LNCaP clone FGC (cell line): ENCODE measurements around the gene GM2A.

Experiments
- DNase-seq: peaks from one replicate; pipeline ENCODE4 v3.0.0-alpha.2; 2011; ENCODE audit warnings: low read depth
- H3K4me3 ChIP-seq: 2 replicates; pipeline ENCODE4 v1.5.1; 2011; ENCODE audit warnings: mild to moderate bottlenecking, low read depth, low read length, control low read depth
- TF ChIP-seq, protein P1 (sequence below): IDR thresholded peaks from 2 replicates; pipeline ENCODE4 v1.5.1; 2012; ENCODE audit warnings: mild to moderate bottlenecking; ENCODE audit not compliant: control insufficient read depth, insufficient read depth; ENCODE audit errors: extremely low read depth

The GM2A gene

DNA sequence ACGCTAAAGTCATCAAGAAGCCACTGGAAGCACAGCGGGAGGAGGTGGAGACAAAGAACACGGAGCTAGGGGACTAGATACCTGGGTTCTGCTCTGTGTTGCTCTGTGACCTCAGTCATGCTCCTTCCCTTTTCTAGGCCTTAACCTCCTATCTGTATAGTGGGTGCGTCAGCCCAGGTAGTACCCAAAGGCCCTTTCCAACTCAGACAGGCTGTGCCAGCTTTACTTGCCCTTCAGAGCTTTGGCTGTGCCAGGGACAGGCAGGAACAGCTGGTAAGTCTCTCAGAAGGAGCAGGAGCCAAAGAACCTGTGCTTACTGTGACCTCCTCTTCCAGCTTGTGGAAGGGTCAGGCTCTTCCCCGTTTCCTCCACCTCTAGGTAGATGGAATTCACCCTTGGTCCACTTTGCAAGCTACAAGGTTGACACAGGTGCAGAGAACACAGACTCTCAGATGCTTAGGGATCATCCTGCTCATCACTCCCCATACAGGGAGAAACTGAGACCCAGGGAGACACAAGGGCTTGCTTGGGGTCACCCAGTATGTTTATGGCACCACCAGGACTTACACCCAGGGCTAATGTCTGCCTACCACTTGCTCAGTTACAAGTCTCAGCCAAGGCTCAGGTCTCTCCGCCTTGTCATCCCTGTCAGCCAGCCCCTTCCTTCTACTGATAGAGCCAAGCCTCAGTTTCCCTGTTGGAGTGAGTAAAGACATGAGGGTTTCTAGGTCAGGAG lies 30.8 kb upstream of the GM2A start:
- TF ChIP-seq, protein P1, sequence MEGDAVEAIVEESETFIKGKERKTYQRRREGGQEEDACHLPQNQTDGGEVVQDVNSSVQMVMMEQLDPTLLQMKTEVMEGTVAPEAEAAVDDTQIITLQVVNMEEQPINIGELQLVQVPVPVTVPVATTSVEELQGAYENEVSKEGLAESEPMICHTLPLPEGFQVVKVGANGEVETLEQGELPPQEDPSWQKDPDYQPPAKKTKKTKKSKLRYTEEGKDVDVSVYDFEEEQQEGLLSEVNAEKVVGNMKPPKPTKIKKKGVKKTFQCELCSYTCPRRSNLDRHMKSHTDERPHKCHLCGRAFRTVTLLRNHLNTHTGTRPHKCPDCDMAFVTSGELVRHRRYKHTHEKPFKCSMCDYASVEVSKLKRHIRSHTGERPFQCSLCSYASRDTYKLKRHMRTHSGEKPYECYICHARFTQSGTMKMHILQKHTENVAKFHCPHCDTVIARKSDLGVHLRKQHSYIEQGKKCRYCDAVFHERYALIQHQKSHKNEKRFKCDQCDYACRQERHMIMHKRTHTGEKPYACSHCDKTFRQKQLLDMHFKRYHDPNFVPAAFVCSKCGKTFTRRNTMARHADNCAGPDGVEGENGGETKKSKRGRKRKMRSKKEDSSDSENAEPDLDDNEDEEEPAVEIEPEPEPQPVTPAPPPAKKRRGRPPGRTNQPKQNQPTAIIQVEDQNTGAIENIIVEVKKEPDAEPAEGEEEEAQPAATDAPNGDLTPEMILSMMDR = no peak
- no peak overlapping the region for H3K4me3 ChIP-seq
- no peak for DNase-seq

DNA sequence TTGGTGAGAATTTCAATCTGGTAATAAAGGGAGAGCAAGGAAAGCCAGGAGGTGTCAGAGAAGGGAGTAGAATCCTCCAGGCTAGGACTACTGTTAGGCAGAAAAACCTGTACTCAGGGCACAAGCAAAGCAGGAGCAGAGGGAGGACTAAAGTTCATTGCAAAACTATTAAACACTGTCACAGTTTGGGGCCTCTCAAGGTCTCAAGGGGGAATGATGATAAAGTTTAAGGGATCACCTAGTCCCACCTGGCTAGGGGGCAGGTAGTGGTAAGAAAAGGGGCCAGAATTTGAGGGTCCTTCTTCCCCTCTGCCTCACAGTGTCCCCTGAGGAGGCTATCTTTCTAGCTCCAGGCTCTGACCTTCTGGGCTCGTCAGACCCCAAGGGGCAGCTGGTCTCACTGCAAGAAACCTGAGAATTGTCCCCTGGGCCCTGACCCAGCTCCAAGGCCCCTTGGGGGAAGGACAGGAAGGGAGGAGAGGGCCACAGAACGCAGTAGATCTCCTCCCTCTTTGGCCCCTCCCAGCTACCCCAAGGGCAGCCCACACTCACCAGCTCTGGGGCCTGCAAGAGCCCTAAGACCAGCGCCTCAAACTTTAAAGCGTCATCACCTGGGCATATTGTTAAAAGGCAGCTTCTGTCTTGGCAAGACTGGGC lies 30.1 kb upstream of the GM2A start:
- DNase-seq = no peak
- peak overlapping the region; percentile 55; the same call in 1 of the 2 replicates for H3K4me3 ChIP-seq
- TF ChIP-seq, protein P1 = no peak

- DNase-seq = peak; percentile 25
- peak within 1 kb of the TSS; percentile 55 for H3K4me3 ChIP-seq
These were observed 29.3 kb upstream of the GM2A start, which contains the start of gene CCDC69 for GRCh38 chr5:151223447-151224264. Gene CCDC69 (minus strand): TSS chr5:151224092. CDS start chr5:151223970, 122 bp downstream.

DNA sequence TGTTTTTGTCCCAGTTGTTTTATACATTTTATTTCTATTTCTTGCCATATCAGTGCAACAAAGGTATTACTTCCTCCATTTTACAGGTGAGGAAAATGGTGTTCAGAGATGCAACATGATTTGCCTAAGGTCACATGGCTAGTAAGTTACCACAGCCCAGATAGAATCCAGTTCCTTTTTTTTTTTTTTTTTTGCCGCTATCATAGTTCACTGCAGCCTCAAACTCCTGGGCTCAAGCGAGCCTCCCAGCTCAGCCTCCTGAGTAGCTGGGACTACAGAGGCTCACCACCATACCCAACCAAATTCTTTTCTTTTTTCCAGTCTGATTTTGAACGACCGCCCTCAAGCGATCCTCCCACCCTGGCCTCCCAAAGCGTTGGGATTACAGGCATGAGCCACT lies 28.6 kb upstream of the GM2A start:
- H3K4me3 ChIP-seq = peak overlapping the region; percentile 55
- no peak for DNase-seq
- TF ChIP-seq, protein P1 = no peak

More at GRCh38 chr5:151223447-151224264, 29.3 kb upstream of the GM2A start, which contains the start of gene CCDC69:
- TF ChIP-seq, protein P1 = 0 out of 2 replicates have a peak, but pooled peaks have one; percentile 28

DNA sequence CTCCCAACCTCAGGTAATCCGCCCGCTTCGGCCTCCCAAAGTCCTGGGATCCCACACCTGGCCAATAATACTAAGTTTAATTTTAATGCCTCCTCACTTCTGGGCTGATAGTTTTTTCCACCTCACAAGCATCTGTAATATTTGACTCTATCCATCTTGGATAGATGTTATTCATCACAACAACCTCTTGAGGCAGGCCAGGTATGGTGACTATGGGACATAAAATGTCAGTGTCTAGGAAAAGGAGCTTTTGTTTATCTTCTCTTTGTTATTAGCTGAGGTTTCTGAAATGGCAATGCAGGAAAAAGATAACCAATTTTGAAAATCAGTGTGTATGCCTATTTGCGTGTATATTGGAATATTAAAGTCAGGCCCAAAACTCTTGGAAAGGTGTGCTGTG lies 27.9 kb upstream of the GM2A start:
- TF ChIP-seq, protein P1 = no peak
- no peak for DNase-seq
- no peak overlapping the region for H3K4me3 ChIP-seq

DNA sequence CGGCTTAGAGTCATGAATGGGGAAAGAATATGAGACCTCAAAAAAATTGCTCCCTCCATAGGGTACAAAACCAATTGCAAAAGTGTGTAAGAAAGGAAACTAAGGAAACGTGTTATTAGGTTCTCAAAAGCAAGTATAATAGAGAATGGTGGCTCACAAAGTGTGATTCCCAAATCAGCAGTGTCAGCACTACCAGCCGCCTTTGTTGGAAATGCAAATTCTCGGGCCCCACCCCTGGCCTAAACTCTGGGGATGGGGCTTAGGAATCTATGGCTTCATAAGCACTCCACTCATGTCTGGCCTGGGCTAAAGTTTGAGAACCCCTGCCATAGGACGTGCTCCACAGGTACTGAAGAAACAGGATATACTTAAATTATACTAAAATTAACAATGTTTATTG lies 27.5 kb upstream of the GM2A start:
- H3K4me3 ChIP-seq = no peak overlapping the region
- no peak for DNase-seq
- TF ChIP-seq, protein P1 = no peak
